CD4-positive, alpha-beta T cell (primary cell): ENCODE data around the gene LUM. TPM values are rescaled to one million over a fixed set of nuclear protein-coding genes. Genes with fewer than 3 reads are reported as not detected.

Experiments used
- ATAC-seq: fragments of 200-7000 bp; cut with Tn5 transposase; one replicate; pipeline ENCODE4 v1.10.0; 2022; ENCODE audit warnings: mild to moderate bottlenecking; ENCODE audit not compliant: poor library complexity
- CTCF ChIA-PET: fragments of 350-600 bp; sonication (Branson Sonifier 250); formaldehyde crosslinking; loops from one replicate; lab custom pipeline; 2021; ENCODE audit warnings: antibody characterized with exemption, inconsistent platforms; lab: Charles Lee
- POLR2A ChIA-PET: fragments of 350-600 bp; sonication (Branson Sonifier 250); formaldehyde crosslinking; loops from one replicate; lab custom pipeline; 2021; ENCODE audit warnings: antibody characterized with exemption, inconsistent platforms; lab: Charles Lee
- DNase-seq, 14 experiments: peaks; one replicate each; pipeline ENCODE4 v3.0.0-alpha.2; 2013 to 2020; ENCODE audit warnings: mixed read lengths in 2 of 14
- H3K27ac ChIP-seq, 2 donors: one replicate each; pipeline versions ENCODE4 v1.5.1 to v1.7.0; 2013; ENCODE audit warnings: low read length in 2 of 2, low read depth in 1 of 2, mild to moderate bottlenecking in 1 of 2
- H3K27me3 ChIP-seq, 2 experiments: 1 replicate in 1 of 2; 2 replicates in 1 of 2; pipeline versions ENCODE4 v1.6.1 to v1.7.0; 2013; ENCODE audit warnings: low read length in 2 of 2, control low read depth in 1 of 2, mild to moderate bottlenecking in 1 of 2, moderate library complexity in 1 of 2; ENCODE audit not compliant: insufficient read depth in 2 of 2, control insufficient read depth in 1 of 2
- H3K36me3 ChIP-seq: one replicate; pipeline ENCODE4 v1.6.1; 2013; ENCODE audit warnings: low read length, control low read depth; ENCODE audit not compliant: insufficient read depth
- H3K4me1 ChIP-seq: one replicate; pipeline ENCODE4 v1.6.1; 2013; ENCODE audit warnings: low read length, control low read depth; ENCODE audit not compliant: insufficient read depth
- H3K4me3 ChIP-seq: one replicate; pipeline ENCODE4 v1.5.1; 2013; ENCODE audit warnings: mild to moderate bottlenecking, low read length, moderate library complexity
- H3K9me3 ChIP-seq, 2 experiments: 1 replicate in 1 of 2; 2 replicates in 1 of 2; pipeline versions ENCODE4 v1.6.1 to v1.7.0; 2013; ENCODE audit warnings: low read length in 2 of 2, mild to moderate bottlenecking in 2 of 2, control low read depth in 1 of 2, moderate library complexity in 1 of 2; ENCODE audit not compliant: control insufficient read depth in 1 of 2, insufficient read depth in 1 of 2
- H3K27ac Mint-ChIP-seq: one replicate; pipeline ENCODE4 v1.8.0; 2020; ENCODE audit warnings: mixed read lengths
- H3K27me3 Mint-ChIP-seq: one replicate; pipeline ENCODE4 v1.8.0; 2021; ENCODE audit warnings: mixed read lengths
- H3K36me3 Mint-ChIP-seq: one replicate; pipeline ENCODE4 v1.8.0; 2021; ENCODE audit warnings: low read depth, mixed read lengths
- H3K4me1 Mint-ChIP-seq: one replicate; pipeline ENCODE4 v1.8.0; 2021; ENCODE audit warnings: low read depth, mixed read lengths
- H3K4me3 Mint-ChIP-seq: one replicate; pipeline ENCODE4 v1.8.0; 2020; ENCODE audit warnings: mild to moderate bottlenecking, mixed read lengths
- H3K9me3 Mint-ChIP-seq: one replicate; pipeline ENCODE4 v1.8.0; 2020; ENCODE audit warnings: mixed read lengths
- intact Hi-C, 2 experiments: fragments of 100-400 bp; cut with DNase I in 1 of 2; cut with micrococcal nuclease in 1 of 2; formaldehyde crosslinking; loops; one replicate each; pipeline versions ENCODE4 v1.15.1 to v1.9.0; 2023 to 2025; cut with DNase I, micrococcal nuclease
- total RNA-seq, 174 experiments: library from RNA in 2 of 174; stranded (reverse) in 2 of 174; gene quantifications; one replicate each; pipeline ENCODE4 v1.2.3 and lab custom pipeline; 2021 to 2026
- TF ChIP-seq, protein P1 (sequence below): fragments of 200-600 bp; IDR thresholded peaks from one replicate; pipeline ENCODE4 v1.8.0; 2022; ENCODE audit warnings: antibody characterized with exemption, mild to moderate bottlenecking

Gene LUM
- total RNA-seq, 2 experiments from 2014 or later: not detected

DNA sequence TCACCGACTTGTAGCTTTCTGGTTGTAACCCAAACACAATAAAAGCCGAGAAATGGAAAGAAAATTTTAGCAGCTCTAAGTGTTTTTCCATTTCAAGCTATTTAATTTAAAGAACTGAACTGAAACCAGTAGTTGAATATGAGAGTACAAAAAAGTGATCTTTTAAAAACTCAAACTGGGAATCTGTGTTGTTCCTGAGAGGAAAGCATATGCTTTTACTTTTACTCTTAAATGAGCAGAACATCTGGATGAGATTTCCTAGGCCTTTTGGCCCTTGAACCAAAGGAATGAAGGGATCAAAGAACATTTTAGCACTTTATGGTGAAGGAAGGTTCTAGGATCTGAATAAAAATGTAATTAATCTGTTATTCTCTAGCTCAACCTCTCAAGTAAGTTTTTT, 54.8 kb downstream of the LUM start:
- no peaks in the 10 kb centered on the region for H3K4me1 Mint-ChIP-seq
- no peaks in the 10 kb centered on the region for H3K9me3 ChIP-seq
- no peaks in the 10 kb centered on the region for H3K36me3 ChIP-seq
- CTCF ChIA-PET: interaction anchor here (0.6 kb wide), 1 partner anchor 14 kb away, joined by 3 read pairs; no protein-coding TSS in a partner anchor
- no peak overlapping the region for H3K4me3 Mint-ChIP-seq
- no peak overlapping the region for H3K27ac Mint-ChIP-seq
- no peak overlapping the region for H3K4me3 ChIP-seq
- DNase-seq (no peak), ATAC-seq (no peak)
- peaks cover 3% of the 10 kb centered on the region for H3K27me3 Mint-ChIP-seq
- H3K9me3 Mint-ChIP-seq: no peaks in the 10 kb centered on the region
- no peaks in the 10 kb centered on the region for H3K36me3 Mint-ChIP-seq
- intact Hi-C loops: no loop called here
- TF ChIP-seq, protein P1, sequence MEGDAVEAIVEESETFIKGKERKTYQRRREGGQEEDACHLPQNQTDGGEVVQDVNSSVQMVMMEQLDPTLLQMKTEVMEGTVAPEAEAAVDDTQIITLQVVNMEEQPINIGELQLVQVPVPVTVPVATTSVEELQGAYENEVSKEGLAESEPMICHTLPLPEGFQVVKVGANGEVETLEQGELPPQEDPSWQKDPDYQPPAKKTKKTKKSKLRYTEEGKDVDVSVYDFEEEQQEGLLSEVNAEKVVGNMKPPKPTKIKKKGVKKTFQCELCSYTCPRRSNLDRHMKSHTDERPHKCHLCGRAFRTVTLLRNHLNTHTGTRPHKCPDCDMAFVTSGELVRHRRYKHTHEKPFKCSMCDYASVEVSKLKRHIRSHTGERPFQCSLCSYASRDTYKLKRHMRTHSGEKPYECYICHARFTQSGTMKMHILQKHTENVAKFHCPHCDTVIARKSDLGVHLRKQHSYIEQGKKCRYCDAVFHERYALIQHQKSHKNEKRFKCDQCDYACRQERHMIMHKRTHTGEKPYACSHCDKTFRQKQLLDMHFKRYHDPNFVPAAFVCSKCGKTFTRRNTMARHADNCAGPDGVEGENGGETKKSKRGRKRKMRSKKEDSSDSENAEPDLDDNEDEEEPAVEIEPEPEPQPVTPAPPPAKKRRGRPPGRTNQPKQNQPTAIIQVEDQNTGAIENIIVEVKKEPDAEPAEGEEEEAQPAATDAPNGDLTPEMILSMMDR: no peak
- POLR2A ChIA-PET: no interaction called here
- no peaks in the 10 kb centered on the region for H3K27me3 ChIP-seq
- H3K4me1 ChIP-seq: no peaks in the 10 kb centered on the region
- no peak overlapping the region for H3K27ac ChIP-seq

DNA sequence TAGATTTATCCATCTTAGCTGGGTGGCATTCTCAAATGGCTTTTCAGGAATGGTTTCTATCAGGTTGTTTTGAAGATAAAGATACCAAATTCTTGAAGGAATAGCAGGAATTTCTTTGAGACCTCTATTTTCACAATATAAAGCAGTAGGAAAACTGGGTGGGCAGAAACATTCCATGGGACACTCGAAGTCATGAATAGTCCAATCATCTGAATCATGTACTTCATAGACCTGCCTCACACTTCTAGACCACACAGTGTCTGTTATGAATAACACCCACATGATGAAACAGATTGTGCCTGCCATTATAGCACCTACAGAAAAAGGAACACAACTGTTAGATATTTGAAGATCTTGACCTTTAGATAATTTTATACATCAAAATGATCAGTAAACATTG, 55.3 kb downstream of the LUM start:
- Mint-ChIP-seq H3K36me3 (no peaks in the 10 kb centered on the region), H3K27ac (no peak overlapping the region), H3K4me1 (no peaks in the 10 kb centered on the region), H3K27me3 (peaks cover 7% of the 10 kb centered on the region), H3K4me3 (no peak overlapping the region), H3K9me3 (no peaks in the 10 kb centered on the region)
- no peaks in the 10 kb centered on the region for H3K4me1 ChIP-seq
- ATAC-seq (no peak), DNase-seq (no peak)
- H3K4me3 ChIP-seq: no peak overlapping the region
- H3K27ac ChIP-seq: no peak overlapping the region
- H3K9me3 ChIP-seq: no peaks in the 10 kb centered on the region
- ChIA-PET POLR2A (no interaction called here), CTCF (interaction anchor here (0.6 kb wide), 1 partner anchor 14 kb away, joined by 3 read pairs; no protein-coding TSS in a partner anchor)
- no peaks in the 10 kb centered on the region for H3K36me3 ChIP-seq
- no peaks in the 10 kb centered on the region for H3K27me3 ChIP-seq
- TF ChIP-seq, protein P1: no peak
- intact Hi-C loops: no loop called here

GRCh38 chr12:91053951-91054715, 57.2 kb downstream of the LUM start:
- TF ChIP-seq, protein P1: no peak
- no peaks in the 10 kb centered on the region for H3K9me3 ChIP-seq
- no peak for ATAC-seq
- Mint-ChIP-seq H3K4me3 (no peak overlapping the region), H3K27me3 (peaks cover 7% of the 10 kb centered on the region), H3K36me3 (no peaks in the 10 kb centered on the region), H3K27ac (no peak overlapping the region), H3K9me3 (no peaks in the 10 kb centered on the region), H3K4me1 (no peaks in the 10 kb centered on the region)
- H3K36me3 ChIP-seq: no peaks in the 10 kb centered on the region
- H3K4me3 ChIP-seq: no peak overlapping the region
- intact Hi-C loops: no loop called here
- POLR2A ChIA-PET: no interaction called here
- no peaks in the 10 kb centered on the region for H3K27me3 ChIP-seq
- CTCF ChIA-PET: no interaction called here
- H3K4me1 ChIP-seq: no peaks in the 10 kb centered on the region
- no peak overlapping the region for H3K27ac ChIP-seq
- no peak for DNase-seq

Other genes with a start within 250 kb of the LUM start
- gene CCER1, start 156.3 kb downstream of the LUM start, total RNA-seq: not detected
- gene EPYC, start 106.5 kb downstream of the LUM start, total RNA-seq: not detected
- gene KERA, start 53.5 kb downstream of the LUM start, total RNA-seq: not detected
- gene DCN, start 71.3 kb upstream of the LUM start, total RNA-seq: not detected